Spleen (tissue), 7 donors: Measurements from ENCODE around the gene GNB1L.

ENCODE experiments used
- POLR2AphosphoS5 ChIP-seq, 3 donors: sonication (generic); formaldehyde crosslinking; IDR thresholded peaks; one replicate each; pipeline ENCODE4 v1.5.1; 2017; ENCODE audit warnings: antibody characterized with exemption in 3 of 3
- TF ChIP-seq, protein P1 (sequence below), 11 experiments: fragments of 200-600 bp in 7 of 11; fragments of 450-650 bp in 4 of 11; sonication (generic) in 4 of 11; IDR thresholded peaks in 8 of 11; conservative IDR thresholded peaks in 3 of 11; 1 replicate in 7 of 11; 2 replicates in 4 of 11; pipeline versions ENCODE4 v1.4.0 to v1.8.0; 2016 to 2021; ENCODE audit warnings: antibody characterized with exemption in 11 of 11, inconsistent platforms in 4 of 11, mild to moderate bottlenecking in 1 of 11
- donor health status: DM: no; HTN: no; CAD: no; lungs with moderate emphysema.
- donor health status: DM: no; HTN: no; CAD: no.
- donor health status: DM: no; HTN: no; CAD: no.

DNA sequence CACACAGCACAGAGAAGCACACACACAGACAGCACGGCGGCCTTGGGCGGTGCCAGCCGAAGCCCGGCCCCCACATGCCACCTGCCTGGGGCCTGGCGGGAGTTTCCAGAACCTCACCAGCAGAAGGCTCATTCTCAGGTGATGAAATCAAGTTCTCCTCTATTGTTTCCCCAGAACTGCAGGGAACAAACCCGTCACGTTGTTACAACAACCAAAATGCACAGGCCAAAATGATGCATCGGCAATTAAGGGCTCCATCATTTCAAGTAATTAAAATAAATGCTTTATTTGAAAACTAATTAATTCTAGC lies 30.8 kb downstream of the GNB1L start:
- TF ChIP-seq, protein P1, sequence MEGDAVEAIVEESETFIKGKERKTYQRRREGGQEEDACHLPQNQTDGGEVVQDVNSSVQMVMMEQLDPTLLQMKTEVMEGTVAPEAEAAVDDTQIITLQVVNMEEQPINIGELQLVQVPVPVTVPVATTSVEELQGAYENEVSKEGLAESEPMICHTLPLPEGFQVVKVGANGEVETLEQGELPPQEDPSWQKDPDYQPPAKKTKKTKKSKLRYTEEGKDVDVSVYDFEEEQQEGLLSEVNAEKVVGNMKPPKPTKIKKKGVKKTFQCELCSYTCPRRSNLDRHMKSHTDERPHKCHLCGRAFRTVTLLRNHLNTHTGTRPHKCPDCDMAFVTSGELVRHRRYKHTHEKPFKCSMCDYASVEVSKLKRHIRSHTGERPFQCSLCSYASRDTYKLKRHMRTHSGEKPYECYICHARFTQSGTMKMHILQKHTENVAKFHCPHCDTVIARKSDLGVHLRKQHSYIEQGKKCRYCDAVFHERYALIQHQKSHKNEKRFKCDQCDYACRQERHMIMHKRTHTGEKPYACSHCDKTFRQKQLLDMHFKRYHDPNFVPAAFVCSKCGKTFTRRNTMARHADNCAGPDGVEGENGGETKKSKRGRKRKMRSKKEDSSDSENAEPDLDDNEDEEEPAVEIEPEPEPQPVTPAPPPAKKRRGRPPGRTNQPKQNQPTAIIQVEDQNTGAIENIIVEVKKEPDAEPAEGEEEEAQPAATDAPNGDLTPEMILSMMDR (IDR thresholded peaks at IDR 0.05 in 8 of 11, conservative IDR thresholded peaks at IDR 0.05 in 3 of 11), result no peak
- no peak for TF ChIP-seq POLR2AphosphoS5 (IDR thresholded peaks at IDR 0.05)
